HL-60 (cell line): Measurements from ENCODE around the gene DYNLT5.

Experiments used
- CTCF ChIP-seq: IDR thresholded peaks from one replicate; pipeline ENCODE4 v1.5.1; 2011; ENCODE audit warnings: low read length, control low read depth, inconsistent platforms; ENCODE audit not compliant: insufficient read depth
- GABPA ChIP-seq: IDR thresholded peaks from 2 replicates; pipeline ENCODE4 v1.6.1; 2012; ENCODE audit warnings: low read depth
- POLR2AphosphoS5 ChIP-seq: IDR thresholded peaks from 2 replicates; pipeline ENCODE4 v1.6.1; 2012; ENCODE audit warnings: low read depth
- REST ChIP-seq: IDR thresholded peaks from 2 replicates; pipeline ENCODE4 v1.6.1; 2012; ENCODE audit warnings: low read depth; ENCODE audit not compliant: insufficient replicate concordance
- SPI1 ChIP-seq: IDR thresholded peaks from 2 replicates; pipeline ENCODE4 v1.6.1; 2012; ENCODE audit warnings: low read depth, mild to moderate bottlenecking, borderline replicate concordance

DNA sequence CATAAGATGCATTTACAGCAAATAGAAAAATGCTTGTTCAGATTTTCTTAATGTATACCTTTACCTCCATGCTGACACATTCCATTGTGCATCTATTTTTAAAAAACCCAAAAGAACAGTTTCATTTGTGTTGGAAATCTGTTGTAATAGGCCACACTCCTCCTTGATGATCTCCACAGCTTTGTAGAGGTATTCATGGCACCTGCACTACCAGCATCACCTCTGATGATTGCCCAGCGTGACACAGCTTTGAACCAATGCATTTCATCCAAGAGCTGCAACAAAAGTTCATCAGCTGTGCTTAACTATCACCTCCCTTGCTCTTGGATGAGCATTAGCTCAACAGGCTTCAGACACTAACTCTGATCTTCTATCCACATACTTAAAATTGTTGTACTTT, 8.2 kb downstream of the DYNLT5 start:
- TF ChIP-seq CTCF (no peak), REST (no peak), POLR2AphosphoS5 (no peak), GABPA (no peak), SPI1 (no peak)
